Measurements from ENCODE around the gene ANTXRL.
"Not testable (repeated sequence)": the region's sequence is repeated elsewhere in the genome, so short reads cannot be mapped to it uniquely, and the experiment has no call there.

Gene ANTXRL

GRCh38 chr10:46296641-46297141, 9.9 kb downstream of the ANTXRL start:
- DNase-seq = no peak

DNA sequence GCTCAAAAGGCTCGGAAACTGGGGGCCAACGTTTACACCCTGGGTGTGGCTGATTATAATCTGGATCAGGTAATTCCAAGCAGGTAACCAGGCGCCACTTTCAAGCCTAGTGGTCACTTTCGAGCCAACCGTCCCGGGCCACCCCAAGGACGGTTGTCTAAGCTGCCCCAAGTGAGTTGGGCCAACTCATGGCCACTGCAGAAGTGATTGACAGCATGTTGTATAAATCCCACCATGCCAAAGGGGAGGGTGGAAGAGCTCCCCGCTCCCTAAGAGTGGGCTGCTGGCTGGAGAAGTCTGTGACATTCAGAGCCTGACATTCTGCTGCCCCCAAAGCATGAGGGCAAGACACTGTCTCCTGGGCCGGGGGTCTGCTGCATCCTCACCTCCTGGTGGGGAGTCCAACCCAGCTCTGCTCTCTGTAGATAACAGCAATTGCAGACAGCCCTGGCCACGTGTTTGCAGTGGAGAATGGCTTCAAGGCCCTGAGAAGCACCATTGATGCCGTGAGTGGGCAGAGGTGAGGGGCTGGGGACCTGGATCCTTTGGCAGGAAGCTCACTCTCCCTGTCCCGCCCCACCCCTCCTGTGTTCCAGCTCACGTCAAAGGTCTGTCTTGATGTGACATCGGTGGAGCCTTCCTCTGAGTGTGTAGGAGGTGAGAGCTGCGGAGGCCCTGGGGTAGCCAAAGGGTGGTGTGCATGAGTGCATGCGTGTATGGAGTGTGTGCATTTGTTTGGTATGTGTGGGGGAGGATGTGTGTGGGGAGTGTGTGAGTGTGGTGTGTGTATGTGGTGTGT, 10.8 kb downstream of the ANTXRL start:
- DNase-seq = no peak

DNA sequence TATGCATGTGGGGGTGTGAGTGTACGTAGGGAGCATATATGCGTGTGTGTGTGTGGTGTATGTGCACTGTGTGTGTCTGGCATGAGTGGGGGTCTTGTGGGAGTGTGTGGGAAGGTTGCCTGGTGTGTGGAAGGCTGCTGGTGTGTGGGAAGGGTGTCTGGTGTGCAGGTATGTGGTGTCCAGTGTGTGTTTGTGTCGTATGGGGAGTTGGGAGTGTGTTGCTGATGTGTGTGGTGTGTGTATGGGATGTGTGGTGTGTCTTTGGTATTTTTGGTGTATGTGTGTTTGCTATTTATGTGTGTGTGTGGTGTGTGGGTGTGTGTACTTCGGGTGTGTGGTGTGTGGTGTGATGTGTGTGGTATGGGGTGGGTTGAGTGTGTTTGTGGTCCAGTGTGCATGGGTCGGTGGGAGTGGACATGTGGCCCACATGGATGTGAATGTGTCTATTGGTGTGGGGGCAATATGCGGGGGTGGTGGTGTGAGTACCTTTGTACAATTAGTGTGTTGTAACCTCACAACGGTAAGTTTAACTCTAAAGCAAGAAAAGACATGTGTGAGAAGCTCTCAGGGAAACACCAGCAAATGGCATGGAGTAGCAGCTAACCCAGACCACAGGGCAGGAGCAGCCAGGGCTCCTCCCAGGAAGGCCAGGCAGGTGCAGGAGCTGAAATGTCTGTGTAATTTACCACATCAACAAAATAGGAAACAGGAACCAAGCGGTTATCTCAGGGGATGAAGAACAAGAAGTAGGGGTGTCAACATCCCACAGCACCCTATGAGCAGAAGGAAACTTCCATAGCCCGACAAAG, 11.9 kb downstream of the ANTXRL start:
- DNase-seq = no peak

- DNase-seq = no peak
Observed at GRCh38 chr10:46299286-46299535, 12.4 kb downstream of the ANTXRL start.

DNA sequence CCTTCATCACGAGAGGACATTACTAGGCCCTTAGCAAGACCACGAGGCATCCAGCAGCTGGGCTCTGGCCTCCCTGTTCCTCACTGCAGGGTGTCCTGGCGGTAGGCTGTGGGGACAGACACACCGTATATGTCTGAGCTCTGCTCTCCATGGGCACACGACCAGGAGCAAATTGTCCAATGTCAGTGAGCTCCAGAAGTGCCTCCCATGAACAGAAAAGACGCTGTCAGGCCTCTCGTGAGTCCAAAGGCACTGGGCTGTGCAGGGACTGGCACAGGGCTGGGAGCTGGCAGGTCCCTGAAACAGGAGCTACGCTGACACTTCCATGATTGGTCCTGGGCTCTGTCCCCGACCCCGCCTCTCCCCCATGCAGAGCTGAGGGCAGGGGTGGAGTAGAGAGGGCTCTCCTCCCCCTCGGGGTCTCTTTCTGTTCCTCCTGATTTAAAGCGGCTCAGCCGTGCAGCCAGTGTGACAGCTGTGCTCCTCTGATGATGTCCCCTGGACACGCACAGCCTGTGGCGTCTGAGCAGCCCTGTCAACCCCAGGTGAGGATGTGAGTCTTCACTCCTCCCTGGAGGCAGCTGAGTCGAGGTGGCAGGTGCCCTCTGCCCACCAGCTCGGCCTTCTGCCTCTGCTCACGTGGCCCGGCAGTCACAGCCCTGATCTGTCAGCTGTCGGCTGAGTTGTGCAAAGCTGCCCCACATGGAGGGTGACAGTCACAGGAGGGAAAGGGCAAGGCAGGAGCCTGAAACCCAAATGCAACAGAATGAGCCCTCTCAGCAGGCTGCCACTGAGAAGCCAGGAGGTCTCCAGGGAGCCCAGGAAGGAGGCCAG, 13.0 kb downstream of the ANTXRL start:
- DNase-seq = no peak

DNA sequence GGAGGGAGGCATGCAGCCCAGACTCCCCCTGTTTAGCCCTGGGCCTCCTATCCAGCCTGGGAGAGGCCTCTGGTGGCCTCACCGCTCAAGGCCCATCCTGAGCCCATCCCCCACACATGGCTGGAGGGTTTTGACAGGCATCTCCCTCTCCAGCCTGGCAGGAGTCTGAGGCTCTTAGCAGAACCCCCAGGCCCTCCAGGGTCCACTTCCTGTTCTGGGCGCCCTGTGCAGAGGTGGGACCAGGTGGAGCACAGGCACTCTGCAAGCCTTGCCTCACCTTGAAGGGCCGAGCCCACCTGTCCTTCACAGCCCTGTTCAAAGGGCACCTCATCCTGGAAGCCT, 13.5 kb downstream of the ANTXRL start:
- not testable (repeated sequence) for DNase-seq

DNA sequence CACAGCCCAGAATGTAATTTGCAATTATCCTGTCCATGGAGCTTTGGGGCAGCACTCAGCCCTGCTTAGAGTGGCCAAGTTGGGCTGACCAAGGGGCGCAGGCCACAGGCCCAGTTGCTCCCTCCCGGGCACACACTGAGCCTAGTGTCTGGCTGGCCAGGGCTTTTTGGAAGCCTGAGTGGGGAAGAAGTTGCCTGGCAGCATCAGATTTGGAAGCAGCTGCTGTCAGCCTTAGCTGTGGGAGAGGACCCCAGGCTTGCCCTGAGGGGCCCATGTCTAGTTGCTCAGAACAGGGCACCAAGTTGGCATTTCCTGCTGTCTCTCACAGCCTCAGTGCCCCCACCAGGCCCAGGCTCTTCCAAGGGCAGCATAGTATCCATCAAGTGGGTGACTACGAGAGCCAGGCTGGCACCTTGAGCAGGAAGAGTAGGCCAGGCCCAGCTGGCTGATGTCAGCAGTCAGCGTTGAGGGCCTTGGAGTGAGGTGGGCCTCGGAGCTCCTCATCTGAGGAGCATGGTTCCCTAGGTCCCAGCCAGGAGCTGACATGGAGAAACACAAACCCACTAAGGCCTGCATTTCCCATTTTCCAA, 14.4 kb downstream of the ANTXRL start:
- DNase-seq = no peak

- DNase-seq = no peak
Observed at GRCh38 chr10:46301721-46302479, 15.1 kb downstream of the ANTXRL start.

DNA sequence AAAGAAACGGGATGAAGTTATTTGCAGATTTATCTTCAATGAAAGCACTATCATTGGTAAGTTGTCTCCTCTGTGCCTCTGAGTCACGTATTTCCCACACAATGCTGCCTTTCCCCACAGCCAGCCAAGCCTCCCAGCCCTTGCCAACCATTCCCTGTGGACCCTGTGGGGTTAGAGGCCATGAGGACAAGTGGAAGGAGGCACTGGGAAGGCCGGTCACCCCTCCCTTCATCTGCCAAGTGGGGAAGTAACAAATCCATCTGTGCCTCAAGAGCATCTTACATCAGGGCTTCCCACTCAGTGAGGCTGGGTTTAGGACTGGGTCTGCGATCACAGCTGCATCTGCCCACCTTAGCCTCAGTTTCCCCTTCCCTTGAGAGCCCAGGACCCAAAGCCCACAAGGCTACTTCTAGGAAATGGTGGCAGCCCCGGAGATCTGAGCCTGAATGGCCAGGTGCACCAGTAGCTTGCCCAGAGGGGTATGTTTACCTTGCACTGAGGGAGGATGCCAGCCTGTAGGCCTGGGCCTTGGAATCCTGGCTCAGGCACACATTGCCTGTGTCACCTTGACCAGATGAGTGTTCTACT, 16.1 kb downstream of the ANTXRL start:
- not testable (repeated sequence) for DNase-seq

DNA sequence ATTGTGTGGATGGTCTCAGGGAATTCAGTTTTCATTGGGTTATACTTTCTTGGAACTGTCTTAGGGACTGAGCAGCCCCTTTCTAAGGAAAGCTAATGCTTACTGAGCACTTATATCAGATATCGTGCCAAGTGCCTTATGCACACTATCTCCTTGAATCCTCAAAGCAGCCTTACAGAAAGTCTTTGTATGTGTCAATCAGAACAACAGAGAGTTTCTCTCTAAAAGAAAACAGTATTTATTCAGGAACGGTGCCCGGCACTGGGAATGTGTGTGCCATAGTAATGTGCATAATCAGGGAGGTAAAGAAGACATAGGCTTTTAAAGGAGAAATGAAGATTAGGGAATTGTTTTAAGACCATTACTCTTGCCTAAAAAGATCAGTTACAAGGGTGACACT, 17.3 kb downstream of the ANTXRL start:
- no peak for DNase-seq

- not testable (repeated sequence) for DNase-seq
Observed at GRCh38 chr10:46304671-46305070, 17.9 kb downstream of the ANTXRL start.

- DNase-seq = no peak
Observed at GRCh38 chr10:46305079-46305818, 18.5 kb downstream of the ANTXRL start.

GRCh38 chr10:46305986-46306385, 19.2 kb downstream of the ANTXRL start:
- no peak for DNase-seq

GRCh38 chr10:46306516-46307184, 19.9 kb downstream of the ANTXRL start:
- DNase-seq = no peak

- DNase-seq = no peak
Observed at GRCh38 chr10:46307281-46308112, 20.7 kb downstream of the ANTXRL start.

DNA sequence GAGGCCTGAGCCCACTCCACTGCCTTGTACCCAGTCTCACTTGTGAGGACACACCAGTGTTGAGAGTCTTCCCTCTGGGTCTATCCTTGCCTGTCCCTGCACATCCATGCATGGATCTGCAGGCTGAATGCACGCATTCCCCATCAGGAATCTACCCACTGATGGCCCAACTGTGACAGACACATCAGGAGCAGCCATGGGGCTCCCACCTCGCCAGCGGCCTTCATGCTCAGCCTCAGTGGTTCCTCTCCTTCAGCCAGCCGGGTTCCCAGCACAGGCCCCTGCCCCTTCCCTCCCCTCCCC, 21.3 kb downstream of the ANTXRL start:
- no peak for DNase-seq

DNA sequence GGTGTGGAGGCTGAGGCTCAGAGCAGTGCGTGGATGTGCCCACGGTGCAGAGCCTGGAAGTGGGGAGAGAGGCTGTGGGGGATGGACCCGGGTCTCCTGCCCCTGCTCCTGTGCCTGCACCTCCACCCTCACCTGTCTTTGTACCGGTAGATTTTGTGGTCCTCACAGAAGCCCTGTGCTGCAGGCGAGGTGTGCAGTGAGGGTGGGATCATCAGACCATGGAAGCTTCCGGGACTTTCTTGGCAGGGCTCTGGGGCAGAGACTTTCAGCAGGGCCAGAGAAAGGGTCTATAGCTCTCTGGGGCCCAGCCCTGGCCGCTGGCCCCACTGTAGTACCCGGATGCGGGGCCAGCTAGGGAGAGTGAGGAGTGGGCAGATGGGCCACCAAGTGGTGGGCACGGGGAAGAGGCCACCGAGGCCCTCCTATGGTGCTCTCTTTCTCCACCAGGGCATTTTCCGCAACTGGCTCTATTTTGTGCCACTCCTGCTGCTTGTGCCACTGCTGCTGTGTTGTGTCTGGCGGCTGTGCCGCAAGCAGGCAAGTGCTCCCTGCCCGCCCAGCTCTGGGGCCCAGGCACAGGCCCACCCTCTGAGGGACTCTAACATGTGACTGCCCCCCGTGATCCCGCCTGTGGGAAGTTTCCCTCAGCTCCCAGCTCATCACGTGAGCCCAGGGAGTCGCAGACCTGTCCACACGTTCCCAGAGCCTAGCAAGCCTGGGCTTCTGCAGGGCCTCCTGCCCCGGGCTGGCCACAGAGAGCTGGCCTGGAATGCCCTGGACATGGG, 22.1 kb downstream of the ANTXRL start:
- no peak for DNase-seq

- DNase-seq = no peak
Observed at GRCh38 chr10:46309511-46310142, 22.8 kb downstream of the ANTXRL start.

DNA sequence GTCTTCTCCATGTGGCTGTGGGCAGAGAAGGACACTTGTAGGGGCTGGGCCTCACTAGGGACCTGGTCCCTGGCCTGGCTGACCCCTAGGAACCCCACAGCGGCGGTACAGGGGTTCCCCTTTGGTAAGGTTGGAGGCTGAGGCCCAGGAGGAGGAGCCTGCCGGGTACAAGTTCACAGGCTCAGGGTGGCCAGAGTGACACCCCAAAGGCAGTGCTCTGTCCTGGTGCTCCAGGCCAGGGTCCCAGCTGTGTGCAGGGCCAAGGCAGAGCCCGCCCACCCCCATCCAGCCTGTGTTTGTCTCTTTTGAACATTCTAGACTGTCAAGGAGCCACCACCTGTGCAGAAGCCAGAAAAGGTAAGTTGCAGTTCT, 23.3 kb downstream of the ANTXRL start:
- no peak for DNase-seq

All from SW 1271 (cell line).